Stimulated activated CD4-positive, alpha-beta T cell treated with anti-CD3 and anti-CD28 coated beads, Interleukin-2, amount 100 ng/mL, for 4 hours (primary cell): ENCODE results near the gene NECAB3.

Experiments
- DNase-seq: peaks from one replicate; pipeline ENCODE4 v3.0.0-alpha.2; 2020; ENCODE audit warnings: low read depth

NECAB3 gene

DNA sequence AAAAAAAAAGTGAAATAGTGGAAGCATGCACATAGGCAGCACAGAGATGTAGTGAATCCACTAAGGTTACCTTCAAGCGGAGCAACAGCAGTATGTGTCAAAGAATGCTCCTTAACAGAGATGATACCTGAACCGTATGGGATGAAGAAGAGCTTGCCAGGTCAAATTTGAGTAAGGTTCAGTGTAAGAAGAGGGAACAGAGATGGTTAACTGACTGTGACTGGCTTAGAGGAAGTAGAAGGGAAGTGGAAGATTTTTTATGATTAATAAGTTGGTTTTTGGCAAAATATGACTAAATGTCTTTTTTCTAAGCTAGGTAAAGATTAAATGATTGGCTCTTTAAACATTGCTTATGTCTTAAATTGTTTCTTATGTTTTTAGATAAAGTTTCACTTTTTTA lies 64.7 kb downstream of the NECAB3 start:
- no peak for DNase-seq
